SK-N-MC (cell line): ENCODE data around the gene RNF13.

ENCODE experiments used
- EZH2 ChIP-seq: fragments of 200-600 bp; sonication (generic); IDR thresholded peaks from one replicate; pipeline ENCODE4 v1.6.1; 2017; ENCODE audit warnings: antibody characterized with exemption
- POLR2AphosphoS5 ChIP-seq: IDR thresholded peaks from 2 replicates; pipeline ENCODE4 v1.6.1; 2012; ENCODE audit warnings: mild to moderate bottlenecking, low read depth, low read length, borderline replicate concordance

- TF ChIP-seq POLR2AphosphoS5 (no peak), EZH2 (no peak)
Observed at GRCh38 chr3:149934524-149934923, 121.5 kb downstream of the RNF13 start.
